HG02623 (cell line): ENCODE measurements around the gene KLF6.

Experiments
- ATAC-seq: cut with Tn5 transposase; IDR thresholded peaks from one replicate; pipeline ENCODE4 v1.9.1; 2021; ENCODE audit warnings: moderate library complexity; ENCODE audit not compliant: unreplicated experiment

Gene KLF6

GRCh38 chr10:3812141-3812540, 27.1 kb upstream of the KLF6 start:
- ATAC-seq, result no peak

GRCh38 chr10:3811291-3811870, 26.4 kb upstream of the KLF6 start:
- ATAC-seq, result peak; percentile 87

GRCh38 chr10:3808689-3809199, 23.7 kb upstream of the KLF6 start:
- ATAC-seq, result no peak

GRCh38 chr10:3807928-3808496, 23.0 kb upstream of the KLF6 start:
- ATAC-seq, result no peak

GRCh38 chr10:3807211-3807927, 22.4 kb upstream of the KLF6 start:
- ATAC-seq, result no peak

- no peak for ATAC-seq
Measured at GRCh38 chr10:3806603-3807002, 21.6 kb upstream of the KLF6 start.

- peak; percentile 41 for ATAC-seq
Measured at GRCh38 chr10:3805791-3806461, 20.9 kb upstream of the KLF6 start.

GRCh38 chr10:3805201-3805790, 20.3 kb upstream of the KLF6 start:
- ATAC-seq, result no peak

- ATAC-seq, result no peak
Measured at GRCh38 chr10:3803927-3804741, 19.1 kb upstream of the KLF6 start.

- no peak for ATAC-seq
Measured at GRCh38 chr10:3803295-3803926, 18.4 kb upstream of the KLF6 start.

- ATAC-seq, result no peak
Measured at GRCh38 chr10:3802526-3803265, 17.7 kb upstream of the KLF6 start.

GRCh38 chr10:3801558-3802192, 16.7 kb upstream of the KLF6 start:
- ATAC-seq, result no peak

GRCh38 chr10:3800586-3800985, 15.6 kb upstream of the KLF6 start:
- ATAC-seq, result no peak

- ATAC-seq, result no peak
Measured at GRCh38 chr10:3797750-3798149, 12.7 kb upstream of the KLF6 start.

GRCh38 chr10:3793553-3793952, 8.5 kb upstream of the KLF6 start:
- no peak for ATAC-seq

GRCh38 chr10:3792710-3793219, 7.8 kb upstream of the KLF6 start:
- no peak for ATAC-seq

- no peak for ATAC-seq
Measured at GRCh38 chr10:3791974-3792633, 7.1 kb upstream of the KLF6 start.

- no peak for ATAC-seq
Measured at GRCh38 chr10:3790858-3791257, 5.8 kb upstream of the KLF6 start.
